H54 (cell line): ENCODE data around the gene APOC1.
"Not testable (repeated sequence)": the region's sequence is repeated elsewhere in the genome, so short reads cannot be mapped to it uniquely, and the experiment has no call there.

Experiments used
- DNase-seq: peaks from one replicate; pipeline ENCODE4 v3.0.0; 2011; ENCODE audit warnings: low spot score, mixed read lengths; ENCODE audit not compliant: insufficient read length
- FAIRE-seq: peaks from 3 replicates; lab custom pipeline; 2011; peaks lifted over from hg19 to GRCh38; lab: Jason Lieb, UNC
- POLR2A ChIP-seq: IDR thresholded peaks from 2 replicates; pipeline ENCODE4 v1.6.1; 2011; ENCODE audit warnings: low read depth, mild to moderate bottlenecking, low read length

Gene APOC1

GRCh38 chr19:44914433-44915206, at the start of gene APOC1:
Gene APOC1 (plus strand): TSS chr19:44914608. CDS start chr19:44914892, 284 bp downstream.
- peak; percentile 87 for DNase-seq
- FAIRE-seq = not testable (repeated sequence)

- no peak for TF ChIP-seq POLR2A
- DNase-seq = no peak
- FAIRE-seq = no peak
Observed at GRCh38 chr19:44865196-44865767, 49.1 kb upstream of the APOC1 start.

GRCh38 chr19:44866664-44867063, 47.7 kb upstream of the APOC1 start:
- DNase-seq = no peak
- FAIRE-seq = no peak
- TF ChIP-seq POLR2A = no peak

- no peak for DNase-seq
- no peak for TF ChIP-seq POLR2A
- FAIRE-seq = no peak
Observed at GRCh38 chr19:44867578-44867977, 46.8 kb upstream of the APOC1 start.

- FAIRE-seq (no peak), DNase-seq (no peak)
- no peak for TF ChIP-seq POLR2A
Observed at GRCh38 chr19:44869733-44870470, 44.5 kb upstream of the APOC1 start.

GRCh38 chr19:44871809-44872208, 42.6 kb upstream of the APOC1 start:
- FAIRE-seq (no peak), DNase-seq (no peak)
- no peak for TF ChIP-seq POLR2A

GRCh38 chr19:44872661-44873060, 41.7 kb upstream of the APOC1 start:
- DNase-seq (no peak), FAIRE-seq (no peak)
- no peak for TF ChIP-seq POLR2A

GRCh38 chr19:44874317-44874716, 40.1 kb upstream of the APOC1 start:
- DNase-seq (no peak), FAIRE-seq (no peak)
- no peak for TF ChIP-seq POLR2A

- DNase-seq = no peak
- no peak for FAIRE-seq
- TF ChIP-seq POLR2A = no peak
Observed at GRCh38 chr19:44875666-44876451, 38.5 kb upstream of the APOC1 start.

GRCh38 chr19:44876930-44877535, 37.4 kb upstream of the APOC1 start:
- no peak for TF ChIP-seq POLR2A
- FAIRE-seq (no peak), DNase-seq (no peak)

GRCh38 chr19:44878120-44878865, 36.1 kb upstream of the APOC1 start:
- DNase-seq (no peak), FAIRE-seq (no peak)
- TF ChIP-seq POLR2A = no peak

- FAIRE-seq = no peak
- TF ChIP-seq POLR2A = no peak
- no peak for DNase-seq
Observed at GRCh38 chr19:44879309-44880065, 34.9 kb upstream of the APOC1 start.
